Vagina (tissue), 2 donors: ENCODE data around the gene TMEM18.

Experiments used
- CTCF ChIP-seq, 3 experiments: fragments of 450-650 bp in 2 of 3; fragments of 200-600 bp in 1 of 3; sonication (generic) in 1 of 3; IDR thresholded peaks; one replicate each; pipeline ENCODE4 v1.5.1; 2017 to 2019; ENCODE audit warnings: antibody characterized with exemption in 3 of 3, mild to moderate bottlenecking in 2 of 3, moderate library complexity in 2 of 3
- POLR2A ChIP-seq, 2 donors: fragments of 450-650 bp; IDR thresholded peaks; one replicate each; pipeline ENCODE4 v1.6.1; 2017; ENCODE audit warnings: antibody characterized with exemption in 2 of 2, mild to moderate bottlenecking in 2 of 2, moderate library complexity in 2 of 2
- POLR2AphosphoS5 ChIP-seq, 2 donors: sonication (generic); formaldehyde crosslinking; IDR thresholded peaks; one replicate each; pipeline ENCODE4 v1.9.0; 2017; ENCODE audit warnings: antibody characterized with exemption in 2 of 2, mild to moderate bottlenecking in 2 of 2, low read depth in 1 of 2; ENCODE audit not compliant: insufficient read depth in 1 of 2

GRCh38 chr2:691821-692761 is 14.9 kb upstream of the TMEM18 start:
- no peak for TF ChIP-seq CTCF (IDR thresholded peaks at IDR 0.05)
- TF ChIP-seq POLR2A (IDR thresholded peaks at IDR 0.05), result no peak
- TF ChIP-seq POLR2AphosphoS5 (IDR thresholded peaks at IDR 0.05; ENCODE audit: insufficient read depth in 1 of 2, low read depth in 1 of 2), result peak in 1 of 2 donors; percentile 25
